ENCODE results near the gene MTHFR. TPM values are rescaled to one million over a fixed set of nuclear protein-coding genes. Genes with fewer than 3 reads are reported as not detected.

MTHFR gene
- total and polyA plus RNA-seq, 2 of the 8 experiments (the other 6 are each of a cell fraction or from before 2014, with no cell fraction given) = 8.7 to 18.5 TPM

- TF ChIP-seq RBBP5 (IDR thresholded peaks at IDR 0.05; ENCODE audit: borderline replicate concordance, low read depth, low read length) = no peak
Observed at GRCh38 chr1:11797525-11798216, 8.1 kb downstream of the MTHFR start (continued).

Measured in H1 (cell line).